ENCODE data around the gene PCGF1.

DNA sequence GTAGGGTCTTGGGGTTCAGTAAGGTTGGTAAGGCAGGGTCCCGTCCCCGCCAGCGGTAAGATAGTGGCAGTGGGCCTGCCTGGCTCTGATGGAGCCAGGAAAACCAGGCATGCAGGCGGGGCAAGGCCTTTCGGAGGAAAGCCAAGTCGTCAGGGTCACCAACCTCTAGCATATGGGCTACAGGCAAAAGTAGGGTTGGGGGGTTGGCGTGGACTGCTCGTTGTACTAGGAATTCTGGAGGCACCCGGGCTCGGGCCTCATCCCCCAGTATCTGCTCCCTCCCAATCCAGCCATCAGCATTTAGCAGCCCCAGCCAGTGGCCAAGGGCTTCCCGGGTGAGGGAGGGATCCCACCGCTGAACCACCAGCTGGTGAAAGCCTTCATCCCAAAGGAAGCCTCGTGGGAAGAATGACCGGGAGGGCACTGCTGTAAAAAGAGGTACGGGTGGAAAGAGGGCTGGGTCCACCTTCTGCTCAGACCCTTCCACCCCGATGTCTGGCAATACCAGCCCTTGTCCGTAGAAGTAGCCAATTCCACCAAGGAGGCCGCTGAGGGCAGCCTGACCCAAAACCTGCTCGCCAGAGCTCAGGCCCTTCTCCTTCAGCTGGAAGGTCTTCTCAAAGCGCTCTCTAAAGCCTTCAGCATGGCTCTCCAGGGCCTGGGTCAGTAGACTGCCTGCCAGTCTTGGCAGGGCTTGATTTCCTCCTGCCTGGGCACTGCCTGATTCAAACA, 45.3 kb downstream of the PCGF1 start:
- TF ChIP-seq POLR2A (IDR thresholded peaks at IDR 0.05; ENCODE audit: low read depth, low read length) (no peak), SPI1 (IDR thresholded peaks at IDR 0.05; ENCODE audit: low read depth, low read length) (no peak), POLR2AphosphoS5 (IDR thresholded peaks at IDR 0.05; ENCODE audit: low read depth, low read length) (peak; percentile 27; the same call in 1 of the 2 replicates)
